HCT116 (cell line): ENCODE measurements around the gene IL31RA. TPM values are rescaled to one million over a fixed set of nuclear protein-coding genes. Genes with fewer than 3 reads are reported as not detected.

Experiments used
- ATAC-seq: fragments of 200-7000 bp; cut with Tn5 transposase; 2 replicates; pipeline ENCODE4 v1.9.1; 2020; ENCODE audit warnings: mild to moderate bottlenecking, moderate library complexity
- BruUV-seq: library from RNA; stranded (reverse); fragments of 400-500 nt; replicated peaks from 2 replicates; lab custom pipeline; 2021; lab: Mats Ljungman, UMichigan
- CTCF ChIA-PET: fragments of 300-600 bp; sonication (Branson Sonifier 250); formaldehyde crosslinking; loops from one replicate; lab custom pipeline; 2021; ENCODE audit warnings: antibody characterized with exemption; lab: Charles Lee
- POLR2A ChIA-PET: fragments of 300-600, 350-600 bp; sonication (Branson Sonifier 250); formaldehyde crosslinking; loops from one replicate; lab custom pipeline; 2021; ENCODE audit warnings: antibody characterized with exemption; lab: Charles Lee
- RAD21 ChIA-PET, 2 experiments: fragments of 300-600 bp; sonication (Branson Sonifier 250); formaldehyde crosslinking; loops; one replicate each; lab custom pipeline; 2023; ENCODE audit warnings: low total read pairs in 2 of 2; ENCODE audit not compliant: uncharacterized antibody in 2 of 2, unreplicated experiment in 2 of 2, low non-redundant PET in 1 of 2; lab: Charles Lee
- DNase-seq: peaks from one replicate; pipeline ENCODE4 v3.0.0-alpha.2; 2010; ENCODE audit warnings: low read depth, low spot score
- H2AFZ ChIP-seq: fragments of 200-600 bp; shearing (Covaris generic), sonication (generic); 2 replicates; pipeline ENCODE4 v1.6.1; 2017; ENCODE audit warnings: low read depth, mixed run types, mixed read lengths, antibody characterized with exemption, low read length; ENCODE audit not compliant: poor library complexity, severe bottlenecking
- H3K27ac ChIP-seq: 2 replicates; pipeline ENCODE4 v1.5.1; 2012; ENCODE audit warnings: low read depth, low read length
- H3K27me3 ChIP-seq: fragments of 200-600 bp; sonication (generic); 2 replicates; pipeline ENCODE4 v1.6.1; 2016; ENCODE audit warnings: mixed run types, low read length, mixed read lengths; ENCODE audit not compliant: insufficient read depth
- H3K36me3 ChIP-seq, 2 experiments: fragments of 200-500 bp in 1 of 2; fragments of 200-600 bp in 1 of 2; sonication (Bioruptor generic) in 1 of 2; sonication (generic) in 1 of 2; 2 replicates each; pipeline versions ENCODE4 v1.5.1 to v1.6.1; 2014 to 2016; ENCODE audit warnings: low read length in 2 of 2, inconsistent platforms in 1 of 2, mixed read lengths in 1 of 2, mixed run types in 1 of 2; ENCODE audit not compliant: insufficient read depth in 2 of 2, control insufficient read depth in 1 of 2
- H3K4me1 ChIP-seq, 2 experiments: fragments of 200-600 bp in 1 of 2; sonication (generic) in 1 of 2; 2 replicates each; pipeline versions ENCODE4 v1.5.1 to v1.6.1; 2012 to 2017; ENCODE audit warnings: low read length in 2 of 2, inconsistent platforms in 1 of 2, mild to moderate bottlenecking in 1 of 2, mixed read lengths in 1 of 2, mixed run types in 1 of 2, moderate library complexity in 1 of 2; ENCODE audit not compliant: insufficient read depth in 2 of 2, control insufficient read depth in 1 of 2
- H3K4me2 ChIP-seq: fragments of 200-600 bp; sonication (generic); 2 replicates; pipeline ENCODE4 v1.6.1; 2017; ENCODE audit warnings: mixed run types, low read length, mixed read lengths
- H3K4me3 ChIP-seq, 2 experiments: fragments of 200-600 bp in 1 of 2; sonication (generic) in 1 of 2; replicated peaks in 1 of 2; 2 replicates each; pipeline ENCODE4 v1.5.1; 2011 to 2016; ENCODE audit warnings: low read length in 2 of 2, control low read depth in 1 of 2, low read depth in 1 of 2, mild to moderate bottlenecking in 1 of 2, mixed read lengths in 1 of 2, mixed run types in 1 of 2
- H3K79me2 ChIP-seq: fragments of 200-600 bp; sonication (generic); 2 replicates; pipeline ENCODE4 v1.6.1; 2017; ENCODE audit warnings: mild to moderate bottlenecking, mixed run types, low read length, moderate library complexity, mixed read lengths; ENCODE audit not compliant: insufficient read depth
- H3K9ac ChIP-seq: fragments of 200-600 bp; sonication (generic); 2 replicates; pipeline ENCODE4 v1.6.1; 2016; ENCODE audit warnings: low read length, mixed read lengths
- H3K9me2 ChIP-seq: fragments of 200-600 bp; sonication (generic), shearing (Covaris generic); 2 replicates; pipeline ENCODE4 v1.6.1; 2017; ENCODE audit warnings: mixed run types, mild to moderate bottlenecking, moderate library complexity; ENCODE audit not compliant: insufficient read depth
- H3K9me3 ChIP-seq, 2 experiments: fragments of 200-500 bp in 1 of 2; fragments of 200-600 bp in 1 of 2; sonication (Bioruptor generic) in 1 of 2; sonication (generic) in 1 of 2; 2 replicates each; pipeline ENCODE4 v1.6.1; 2014 to 2017; ENCODE audit warnings: low read length in 2 of 2, mixed read lengths in 2 of 2, inconsistent platforms in 1 of 2, low read depth in 1 of 2, mild to moderate bottlenecking in 1 of 2, mixed run types in 1 of 2, moderate library complexity in 1 of 2; ENCODE audit not compliant: control insufficient read depth in 1 of 2, insufficient read depth in 1 of 2
- H4K20me1 ChIP-seq: fragments of 200-600 bp; sonication (generic), shearing (Covaris generic); 2 replicates; pipeline ENCODE4 v1.6.1; 2017; ENCODE audit warnings: mixed run types, mild to moderate bottlenecking, moderate library complexity; ENCODE audit not compliant: insufficient read depth
- ATF3 ChIP-seq: IDR thresholded peaks from 2 replicates; pipeline ENCODE4 v1.6.1; 2012
- CBX3 ChIP-seq: IDR thresholded peaks from 2 replicates; pipeline ENCODE4 v1.6.1; 2012; ENCODE audit warnings: low read depth
- CEBPB ChIP-seq: IDR thresholded peaks from 2 replicates; pipeline ENCODE4 v1.6.1; 2012; ENCODE audit warnings: low read depth
- EGR1 ChIP-seq: IDR thresholded peaks from 2 replicates; pipeline ENCODE4 v1.6.1; 2012; ENCODE audit warnings: low read depth
- ELF1 ChIP-seq: IDR thresholded peaks from 2 replicates; pipeline ENCODE4 v1.6.1; 2012; ENCODE audit warnings: low read depth, borderline replicate concordance
- EZH2 ChIP-seq: fragments of 200-600 bp; sonication (generic); IDR thresholded peaks from 2 replicates; pipeline ENCODE4 v1.6.1; 2017; ENCODE audit warnings: antibody characterized with exemption, mixed run types
- EZH2phosphoT487 ChIP-seq: fragments of 200-600 bp; IDR thresholded peaks from 2 replicates; pipeline ENCODE4 v1.6.1; 2018; ENCODE audit warnings: antibody characterized with exemption, borderline replicate concordance
- FOSL1 ChIP-seq: IDR thresholded peaks from 2 replicates; pipeline ENCODE4 v1.6.1; 2012; ENCODE audit warnings: low read depth
- JUND ChIP-seq: IDR thresholded peaks from 2 replicates; pipeline ENCODE4 v1.6.1; 2012
- POLR2A ChIP-seq: IDR thresholded peaks from 2 replicates; pipeline ENCODE4 v1.7.0; 2011; ENCODE audit warnings: borderline replicate concordance; ENCODE audit not compliant: insufficient read depth, insufficient read length; ENCODE audit errors: extremely low read depth
- POLR2AphosphoS5 ChIP-seq: IDR thresholded peaks from 2 replicates; pipeline ENCODE4 v1.6.1; 2011; ENCODE audit warnings: mild to moderate bottlenecking, low read depth, low read length, moderate library complexity
- RAD21 ChIP-seq: IDR thresholded peaks from 2 replicates; pipeline ENCODE4 v1.6.1; 2012; ENCODE audit warnings: low read depth, mild to moderate bottlenecking
- SIN3A ChIP-seq: IDR thresholded peaks from 2 replicates; pipeline ENCODE4 v1.6.1; 2012; ENCODE audit warnings: low read depth
- SRF ChIP-seq: IDR thresholded peaks from 2 replicates; pipeline ENCODE4 v1.6.1; 2012; ENCODE audit warnings: low read depth
- TCF7L2 ChIP-seq: IDR thresholded peaks from 2 replicates; pipeline ENCODE4 v1.7.0; 2011; ENCODE audit warnings: borderline replicate concordance, inconsistent platforms; ENCODE audit not compliant: insufficient read depth, insufficient read length; ENCODE audit errors: extremely low read depth
- YY1 ChIP-seq: IDR thresholded peaks from 2 replicates; pipeline ENCODE4 v1.6.1; 2011; ENCODE audit warnings: low read length, low read depth, moderate library complexity, mild to moderate bottlenecking; ENCODE audit not compliant: insufficient replicate concordance; ENCODE audit errors: extremely low read depth
- ZFX ChIP-seq: fragments of 450-650 bp; IDR thresholded peaks from 2 replicates; pipeline ENCODE4 v1.6.1; 2017
- ZNF274 ChIP-seq: fragments of 200-500 bp; sonication (Bioruptor generic); IDR thresholded peaks from 2 replicates; pipeline ENCODE4 v1.6.1; 2014; ENCODE audit warnings: mild to moderate bottlenecking, low read depth, low read length, inconsistent platforms
- intact Hi-C: fragments of 100-400 bp; cut with micrococcal nuclease; formaldehyde crosslinking; loops from 2 replicates; pipeline ENCODE4 v1.10.0; 2022
- total RNA-seq: library from RNA; stranded (reverse); gene quantifications from one replicate; pipeline ENCODE4 v1.2.1, GENCODE V29; 2021; ENCODE audit not compliant: unreplicated experiment
- TF ChIP-seq, protein P1 (sequence below): IDR thresholded peaks from 2 replicates; pipeline ENCODE4 v1.6.1; 2011; ENCODE audit warnings: mild to moderate bottlenecking, low read length, moderate library complexity; ENCODE audit not compliant: insufficient replicate concordance; ENCODE audit errors: extremely low read depth
- TF ChIP-seq, protein P2 (sequence below): IDR thresholded peaks from 2 replicates; pipeline ENCODE4 v1.6.1; 2012
- TF ChIP-seq, protein P3 (sequence below): IDR thresholded peaks from 2 replicates; pipeline ENCODE4 v1.6.1; 2012; ENCODE audit warnings: low read depth

Gene IL31RA
- total RNA-seq, 1 experiment from 2014 or later, result 0.59 TPM

DNA sequence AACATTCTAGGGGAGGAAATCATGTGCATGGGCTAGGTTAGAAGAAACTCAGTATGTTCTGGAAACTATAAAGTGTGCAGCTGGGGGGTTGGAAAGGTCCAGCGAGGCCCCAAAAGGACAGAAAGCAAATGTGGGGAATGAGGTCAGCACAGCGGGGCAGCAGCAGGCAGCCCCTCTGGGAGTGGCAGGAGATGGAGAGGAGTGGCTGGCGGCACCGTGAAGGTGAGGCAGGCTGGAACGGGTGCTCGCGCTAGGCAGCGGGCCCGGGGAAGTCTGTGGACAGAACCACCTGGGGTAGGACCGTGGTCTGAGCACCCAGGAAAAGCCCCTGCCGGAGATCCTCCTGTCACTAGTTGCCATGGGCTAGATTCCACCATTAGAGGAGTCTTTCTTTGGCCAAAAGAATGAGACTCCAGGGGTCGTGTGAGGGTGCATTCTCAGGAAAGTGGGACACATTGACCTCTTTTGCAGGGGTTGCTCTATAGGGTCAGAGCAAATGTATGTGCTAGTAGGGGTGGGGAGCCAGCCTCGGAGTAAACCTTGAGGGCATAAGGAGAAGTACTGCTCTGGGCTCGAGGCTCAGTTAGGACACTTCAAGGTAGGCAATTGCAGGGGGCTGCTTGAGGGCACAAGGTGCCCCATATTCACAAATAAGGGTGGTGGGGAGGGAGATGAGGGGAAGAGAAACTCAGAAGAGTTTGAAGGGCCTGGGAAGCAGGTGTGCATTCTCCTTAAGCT is 82.4 kb downstream of the IL31RA start (continued):
- no peak for TF ChIP-seq JUND
- TF ChIP-seq ELF1, result no peak

- RAD21 ChIA-PET, result no interaction called here
- POLR2A ChIA-PET, result no interaction called here
- intact Hi-C loops, result no loop called here
- Histone ChIP-seq H3K4me2 (no peak overlapping the region), H3K36me3 (no peaks in the 10 kb centered on the region), H3K4me1 (no peaks in the 10 kb centered on the region), H3K9me3 (no peaks in the 10 kb centered on the region), H3K4me3 (no peak overlapping the region), H2AFZ (no peak overlapping the region), H4K20me1 (no peaks in the 10 kb centered on the region), H3K9me2 (no peaks in the 10 kb centered on the region), H3K27ac (no peak overlapping the region), H3K27me3 (no peaks in the 10 kb centered on the region), H3K9ac (no peak overlapping the region), H3K79me2 (no peaks in the 10 kb centered on the region)
- CTCF ChIA-PET, result interaction anchor here (4.9 kb wide), 1 partner anchor 267 kb away, joined by 102 read pairs; no protein-coding TSS in a partner anchor
- BruUV-seq, result no TSS peak
- no peak for ATAC-seq
- DNase-seq, result no peak
- TF ChIP-seq CBX3 (no peak), CEBPB (no peak), SRF (no peak), EZH2 (no peak), ZNF274 (no peak), YY1 (no peak), RAD21 (no peak), POLR2A (no peak), EZH2phosphoT487 (no peak), SIN3A (no peak), ZFX (no peak), EGR1 (no peak), POLR2AphosphoS5 (no peak), ATF3 (no peak), FOSL1 (no peak), TCF7L2 (no peak)
- TF ChIP-seq, protein P1, sequence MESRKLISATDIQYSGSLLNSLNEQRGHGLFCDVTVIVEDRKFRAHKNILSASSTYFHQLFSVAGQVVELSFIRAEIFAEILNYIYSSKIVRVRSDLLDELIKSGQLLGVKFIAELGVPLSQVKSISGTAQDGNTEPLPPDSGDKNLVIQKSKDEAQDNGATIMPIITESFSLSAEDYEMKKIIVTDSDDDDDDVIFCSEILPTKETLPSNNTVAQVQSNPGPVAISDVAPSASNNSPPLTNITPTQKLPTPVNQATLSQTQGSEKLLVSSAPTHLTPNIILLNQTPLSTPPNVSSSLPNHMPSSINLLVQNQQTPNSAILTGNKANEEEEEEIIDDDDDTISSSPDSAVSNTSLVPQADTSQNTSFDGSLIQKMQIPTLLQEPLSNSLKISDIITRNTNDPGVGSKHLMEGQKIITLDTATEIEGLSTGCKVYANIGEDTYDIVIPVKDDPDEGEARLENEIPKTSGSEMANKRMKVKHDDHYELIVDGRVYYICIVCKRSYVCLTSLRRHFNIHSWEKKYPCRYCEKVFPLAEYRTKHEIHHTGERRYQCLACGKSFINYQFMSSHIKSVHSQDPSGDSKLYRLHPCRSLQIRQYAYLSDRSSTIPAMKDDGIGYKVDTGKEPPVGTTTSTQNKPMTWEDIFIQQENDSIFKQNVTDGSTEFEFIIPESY, result no peak
- TF ChIP-seq, protein P2, sequence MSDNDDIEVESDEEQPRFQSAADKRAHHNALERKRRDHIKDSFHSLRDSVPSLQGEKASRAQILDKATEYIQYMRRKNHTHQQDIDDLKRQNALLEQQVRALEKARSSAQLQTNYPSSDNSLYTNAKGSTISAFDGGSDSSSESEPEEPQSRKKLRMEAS, result no peak
- TF ChIP-seq, protein P3, sequence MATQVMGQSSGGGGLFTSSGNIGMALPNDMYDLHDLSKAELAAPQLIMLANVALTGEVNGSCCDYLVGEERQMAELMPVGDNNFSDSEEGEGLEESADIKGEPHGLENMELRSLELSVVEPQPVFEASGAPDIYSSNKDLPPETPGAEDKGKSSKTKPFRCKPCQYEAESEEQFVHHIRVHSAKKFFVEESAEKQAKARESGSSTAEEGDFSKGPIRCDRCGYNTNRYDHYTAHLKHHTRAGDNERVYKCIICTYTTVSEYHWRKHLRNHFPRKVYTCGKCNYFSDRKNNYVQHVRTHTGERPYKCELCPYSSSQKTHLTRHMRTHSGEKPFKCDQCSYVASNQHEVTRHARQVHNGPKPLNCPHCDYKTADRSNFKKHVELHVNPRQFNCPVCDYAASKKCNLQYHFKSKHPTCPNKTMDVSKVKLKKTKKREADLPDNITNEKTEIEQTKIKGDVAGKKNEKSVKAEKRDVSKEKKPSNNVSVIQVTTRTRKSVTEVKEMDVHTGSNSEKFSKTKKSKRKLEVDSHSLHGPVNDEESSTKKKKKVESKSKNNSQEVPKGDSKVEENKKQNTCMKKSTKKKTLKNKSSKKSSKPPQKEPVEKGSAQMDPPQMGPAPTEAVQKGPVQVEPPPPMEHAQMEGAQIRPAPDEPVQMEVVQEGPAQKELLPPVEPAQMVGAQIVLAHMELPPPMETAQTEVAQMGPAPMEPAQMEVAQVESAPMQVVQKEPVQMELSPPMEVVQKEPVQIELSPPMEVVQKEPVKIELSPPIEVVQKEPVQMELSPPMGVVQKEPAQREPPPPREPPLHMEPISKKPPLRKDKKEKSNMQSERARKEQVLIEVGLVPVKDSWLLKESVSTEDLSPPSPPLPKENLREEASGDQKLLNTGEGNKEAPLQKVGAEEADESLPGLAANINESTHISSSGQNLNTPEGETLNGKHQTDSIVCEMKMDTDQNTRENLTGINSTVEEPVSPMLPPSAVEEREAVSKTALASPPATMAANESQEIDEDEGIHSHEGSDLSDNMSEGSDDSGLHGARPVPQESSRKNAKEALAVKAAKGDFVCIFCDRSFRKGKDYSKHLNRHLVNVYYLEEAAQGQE, result no peak
Observed at GRCh38 chr5:55934115-55934613, 83.0 kb downstream of the IL31RA start.
